ACHN (cell line): ENCODE measurements around the gene PKDCC.
"Not testable (repeated sequence)": the region's sequence is repeated elsewhere in the genome, so short reads cannot be mapped to it uniquely, and the experiment has no call there.

Source experiments
- DNase-seq: peaks from one replicate; pipeline ENCODE4 v3.0.0-alpha.2; 2015
- in situ Hi-C: cut with HindIII; loops from 2 replicates; pipeline ENCODE4 v1.10.0; 2017; ENCODE audit warnings: low sequenced_read_pairs, low pct_ligation_motif_present, low pct_unique_long_range_greater_than_20kb

PKDCC gene

DNA sequence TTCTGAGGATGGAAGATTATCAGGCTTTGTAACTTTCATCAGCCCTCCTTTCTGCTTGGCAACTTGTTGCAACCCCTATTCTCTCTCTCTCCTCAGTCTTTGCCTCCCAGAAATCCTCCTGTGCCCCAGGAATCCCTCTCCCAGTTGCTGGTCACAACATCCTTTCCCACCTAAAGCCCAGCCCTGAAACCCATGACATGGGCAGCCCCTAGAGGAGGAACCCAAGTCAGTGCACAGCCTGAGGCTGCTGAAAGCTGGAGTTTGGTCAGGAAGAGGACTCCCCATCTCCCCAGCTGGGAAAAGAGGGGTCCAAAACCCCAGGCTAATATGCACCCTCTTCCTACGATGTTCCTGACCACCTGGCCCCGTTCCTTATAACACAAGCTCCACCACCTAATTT, 29.5 kb downstream of the PKDCC start:
- DNase-seq = no peak
- in situ Hi-C loops = loop anchor here (25.0 kb wide), 1 partner anchor 215 kb away; no protein-coding TSS in a partner anchor

DNA sequence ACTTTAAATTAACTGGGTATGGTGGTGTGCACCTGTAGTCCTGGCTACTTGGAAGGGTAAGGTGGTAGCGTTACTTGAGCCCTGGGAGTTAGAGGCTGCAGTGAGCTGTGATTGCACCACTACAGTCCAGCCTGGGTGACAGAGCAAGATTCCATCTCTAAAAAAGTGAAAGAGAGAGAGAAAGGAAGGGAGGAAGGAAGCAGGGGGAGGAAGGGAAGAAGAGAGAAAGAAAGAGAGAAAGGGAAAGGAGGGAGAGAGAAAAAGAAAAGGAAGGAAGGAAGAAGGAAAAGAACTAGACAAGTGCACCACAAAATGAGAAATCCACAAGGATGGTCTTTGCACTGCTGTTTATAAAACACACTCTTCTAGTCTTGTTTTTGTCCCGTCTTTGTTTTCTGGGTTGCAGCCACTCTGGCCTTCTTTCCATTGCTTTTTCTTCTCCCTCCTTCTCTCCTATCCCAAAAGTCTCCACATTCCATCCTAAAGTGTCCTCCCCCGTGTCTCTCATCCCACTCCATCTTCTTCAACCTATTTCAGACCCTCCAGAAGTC, 32.0 kb downstream of the PKDCC start:
- in situ Hi-C loops = loop anchor here (25.0 kb wide), 1 partner anchor 218 kb away; no protein-coding TSS in a partner anchor
- DNase-seq = no peak

DNA sequence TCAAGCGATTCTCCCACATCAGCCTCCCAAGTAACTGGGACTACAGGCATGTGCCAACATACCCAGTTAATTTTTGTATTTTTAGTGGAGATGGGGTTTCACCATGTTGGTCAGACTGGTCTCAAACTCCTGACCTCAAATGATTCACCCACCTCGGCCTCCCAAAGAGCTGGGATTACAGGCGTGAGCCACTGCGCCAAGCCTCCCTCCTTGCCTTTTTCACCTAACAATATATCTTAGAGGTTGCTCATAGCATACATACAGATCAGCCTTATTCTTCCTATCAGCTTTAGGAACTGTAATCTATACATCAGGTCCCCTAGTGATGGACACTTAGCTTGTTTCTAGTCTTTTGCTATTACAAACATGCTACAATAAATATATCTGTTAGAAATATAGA, 33.3 kb downstream of the PKDCC start:
- in situ Hi-C loops = loop anchor here (25.0 kb wide), 1 partner anchor 219 kb away; no protein-coding TSS in a partner anchor
- DNase-seq = not testable (repeated sequence)

DNA sequence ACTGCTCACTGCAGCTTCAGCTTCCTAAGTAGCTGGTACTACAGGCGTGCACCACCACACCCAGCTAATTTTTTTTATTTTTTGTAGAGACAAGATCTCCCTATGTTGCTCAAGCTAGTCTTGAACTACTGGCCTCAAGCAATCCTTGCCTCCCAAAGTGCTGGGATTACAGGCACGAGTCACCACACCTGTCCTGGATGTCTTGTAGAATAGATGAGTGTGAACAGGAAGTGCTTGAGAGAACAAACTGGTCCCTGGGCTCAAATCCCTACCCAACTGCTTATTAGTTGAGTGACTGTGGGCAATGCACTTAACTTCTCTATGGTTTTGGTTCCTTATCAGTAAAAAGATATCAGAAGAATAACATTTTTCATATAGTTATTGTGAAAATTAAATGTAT, 34.2 kb downstream of the PKDCC start:
- in situ Hi-C loops = loop anchor here (25.0 kb wide), 1 partner anchor 220 kb away; no protein-coding TSS in a partner anchor
- no peak for DNase-seq

DNA sequence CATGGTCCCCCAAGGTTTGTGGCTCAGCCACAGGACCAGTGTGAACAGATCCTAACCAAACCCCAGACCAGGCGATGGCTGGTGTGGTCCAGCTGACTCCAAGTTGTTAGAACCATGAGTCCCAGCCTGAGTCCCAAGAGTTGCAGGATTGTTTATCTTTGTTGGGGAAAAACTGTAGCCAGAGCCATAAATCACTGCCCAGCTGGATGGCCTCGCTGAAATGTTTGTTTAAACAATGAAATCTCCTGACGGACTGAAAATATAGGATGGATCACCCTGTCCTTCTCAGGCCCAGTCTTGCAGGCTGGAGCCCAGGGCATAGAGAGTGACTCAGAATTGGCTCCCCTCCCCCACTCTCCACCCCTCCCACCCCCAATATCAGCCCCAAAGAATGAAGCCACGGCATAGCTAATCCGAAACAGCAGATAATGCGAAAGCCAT, 36.4 kb downstream of the PKDCC start:
- in situ Hi-C loops = loop anchor here (25.0 kb wide), 1 partner anchor 222 kb away; no protein-coding TSS in a partner anchor
- DNase-seq = no peak

DNA sequence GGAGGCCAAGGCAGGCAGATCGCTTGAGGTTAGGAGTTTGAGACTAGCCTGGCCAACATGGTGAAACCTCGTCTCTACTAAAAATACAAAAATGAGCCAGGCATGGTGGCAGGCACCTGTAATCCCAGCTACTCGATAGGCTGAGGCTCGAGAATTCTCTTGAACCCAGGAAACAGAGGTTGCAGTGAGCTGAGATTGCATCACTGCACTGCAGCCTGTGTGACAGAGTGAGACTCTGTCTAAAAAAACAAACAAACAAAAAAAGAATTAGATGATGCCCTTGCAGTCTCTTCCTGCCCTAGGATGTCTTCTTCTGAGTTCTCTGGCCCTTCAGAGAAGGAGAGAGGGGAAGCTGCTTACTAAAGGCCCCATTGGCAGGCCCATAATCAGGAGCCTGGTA, 37.2 kb downstream of the PKDCC start:
- DNase-seq = not testable (repeated sequence)
- in situ Hi-C loops = loop anchor here (25.0 kb wide), 1 partner anchor 223 kb away; no protein-coding TSS in a partner anchor

DNA sequence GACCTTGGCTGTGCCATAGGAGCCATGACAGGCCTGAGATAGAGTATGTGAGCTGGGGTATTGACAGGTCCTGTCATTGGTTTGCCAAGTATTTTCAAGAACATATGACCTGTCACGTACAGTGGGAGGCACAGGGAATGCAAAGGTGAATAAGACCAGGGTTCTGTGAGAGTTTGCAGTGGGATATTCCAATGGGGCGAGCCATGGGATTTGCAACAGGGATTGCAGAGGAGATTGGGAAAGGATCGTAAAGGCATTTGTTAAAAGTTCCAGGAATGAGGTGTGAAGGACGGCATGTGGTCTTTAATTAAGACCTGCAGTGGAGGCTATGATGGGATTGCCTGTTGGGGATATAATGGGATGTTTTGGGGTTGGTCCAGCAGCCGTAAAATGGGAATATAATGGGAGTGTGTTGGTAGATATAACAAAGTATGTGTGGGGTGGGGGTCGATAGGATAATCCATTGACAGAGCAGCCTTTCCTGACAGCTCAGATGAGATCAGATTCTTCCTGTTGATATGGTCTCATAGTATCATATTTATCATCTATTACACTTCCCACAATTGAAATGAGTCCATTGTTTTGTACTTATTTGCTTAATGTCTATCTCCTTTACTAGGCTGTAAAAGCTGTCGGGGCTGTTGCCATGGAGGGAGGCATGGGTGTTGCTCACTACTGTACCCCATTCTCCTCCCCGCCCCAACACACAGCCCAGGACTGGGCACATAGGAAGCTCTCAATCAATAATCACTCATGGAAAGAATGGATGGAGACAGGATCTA, 38.1 kb downstream of the PKDCC start:
- in situ Hi-C loops = loop anchor here (25.0 kb wide), 1 partner anchor 224 kb away; no protein-coding TSS in a partner anchor
- DNase-seq = no peak

DNA sequence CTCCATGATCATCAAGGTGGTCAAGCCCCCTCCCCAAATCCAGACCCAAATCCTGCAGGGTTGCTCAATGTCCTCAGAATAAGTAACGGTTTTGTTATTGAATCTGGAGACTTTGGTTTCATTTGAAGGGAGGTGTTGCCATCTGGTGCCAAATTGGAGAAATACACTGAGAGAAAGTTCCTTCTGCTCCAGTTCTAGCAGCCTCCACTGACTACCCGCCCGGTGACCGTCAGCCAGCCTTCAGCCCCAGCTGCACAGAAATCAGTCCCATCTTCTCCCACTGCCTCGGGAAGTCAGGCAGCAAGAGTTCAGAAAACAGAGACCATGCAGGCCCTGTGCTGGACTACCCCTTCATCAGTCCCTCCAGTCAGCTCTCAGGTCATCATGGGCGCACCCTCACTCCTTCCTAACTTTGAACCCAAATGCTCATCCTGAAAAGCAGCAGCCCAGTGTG, 38.7 kb downstream of the PKDCC start:
- peak; percentile 76 for DNase-seq
- in situ Hi-C loops = loop anchor here (25.0 kb wide), 1 partner anchor 224 kb away; no protein-coding TSS in a partner anchor

DNA sequence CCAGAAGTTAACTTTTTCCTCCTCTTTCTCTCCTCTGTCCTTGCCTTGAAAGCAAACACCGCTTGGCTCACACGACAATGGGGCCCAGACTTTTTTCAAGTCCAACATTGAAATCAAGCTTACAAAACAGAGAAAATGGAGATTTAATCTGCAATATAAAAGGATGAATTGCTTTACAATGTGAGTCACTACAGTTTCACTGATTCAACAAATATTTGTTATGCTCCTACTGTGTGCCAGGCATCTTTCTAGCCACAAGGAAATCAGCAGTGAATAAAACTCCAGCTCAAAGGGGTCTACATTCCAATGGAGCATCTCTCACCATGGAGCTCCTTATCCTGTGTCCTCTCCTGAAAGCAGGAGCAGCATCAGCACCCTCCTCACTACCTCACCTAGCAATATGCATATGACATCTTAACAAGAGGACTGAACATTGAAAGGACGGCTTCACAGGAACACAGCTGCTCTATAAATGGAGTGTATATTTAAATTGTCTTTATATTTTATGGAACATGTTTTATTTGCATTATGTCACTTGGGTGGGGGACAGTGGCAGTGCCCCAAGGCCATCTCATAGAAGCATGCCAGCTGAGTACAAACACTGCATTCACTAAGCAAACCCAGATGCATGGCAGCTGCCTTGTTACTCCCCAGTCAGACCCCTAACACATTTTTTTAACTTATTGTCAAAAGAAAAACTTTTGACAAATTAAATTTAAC, 39.5 kb downstream of the PKDCC start:
- DNase-seq = no peak
- in situ Hi-C loops = loop anchor here (25.0 kb wide), 1 partner anchor 225 kb away; no protein-coding TSS in a partner anchor

DNA sequence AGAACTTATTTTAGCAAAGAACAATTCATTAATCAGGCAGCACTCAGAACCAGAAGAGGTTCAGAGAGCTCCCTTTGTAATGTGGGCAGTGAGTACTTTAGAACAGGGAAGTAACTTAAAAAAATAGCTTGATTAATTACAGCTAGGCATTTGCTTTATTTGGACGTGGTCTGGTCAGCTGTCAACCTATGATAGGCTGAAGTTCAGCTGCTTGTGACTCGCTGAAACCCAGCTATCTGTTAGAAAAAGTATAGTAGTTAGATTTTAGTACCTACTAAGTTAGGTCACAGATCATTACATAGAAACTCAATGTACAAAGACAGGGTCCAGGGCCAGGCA, 40.0 kb downstream of the PKDCC start:
- no peak for DNase-seq
- in situ Hi-C loops = loop anchor here (25.0 kb wide), 1 partner anchor 226 kb away; no protein-coding TSS in a partner anchor

DNA sequence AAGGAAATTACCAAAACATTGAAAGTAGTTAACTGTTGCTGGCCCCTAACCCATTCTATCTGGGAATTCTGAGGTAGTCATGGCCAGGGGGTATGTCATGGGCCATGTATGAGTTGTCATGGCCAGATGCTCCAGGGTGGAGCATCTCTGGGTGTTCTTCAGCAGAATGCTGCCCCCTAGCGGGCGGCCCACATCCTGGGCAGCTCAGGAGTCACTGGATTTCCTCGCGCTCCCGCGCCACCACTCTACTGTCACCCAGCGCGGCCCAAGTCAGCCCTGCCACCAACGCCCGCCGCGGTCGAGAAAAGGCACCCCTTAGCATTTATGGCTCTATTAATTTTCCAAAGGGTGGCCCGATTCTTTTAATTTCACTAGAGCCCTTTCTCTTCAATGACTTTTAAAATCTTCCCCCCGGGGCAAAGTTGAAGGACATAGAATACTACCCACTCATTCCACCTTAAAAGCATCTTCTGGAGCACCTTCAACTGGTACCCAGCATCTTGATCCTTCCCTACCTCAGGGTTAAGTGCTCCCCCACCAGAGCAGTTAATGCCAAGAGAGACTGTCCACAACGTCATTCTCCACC, 41.6 kb downstream of the PKDCC start:
- peak; percentile 57 for DNase-seq

DNA sequence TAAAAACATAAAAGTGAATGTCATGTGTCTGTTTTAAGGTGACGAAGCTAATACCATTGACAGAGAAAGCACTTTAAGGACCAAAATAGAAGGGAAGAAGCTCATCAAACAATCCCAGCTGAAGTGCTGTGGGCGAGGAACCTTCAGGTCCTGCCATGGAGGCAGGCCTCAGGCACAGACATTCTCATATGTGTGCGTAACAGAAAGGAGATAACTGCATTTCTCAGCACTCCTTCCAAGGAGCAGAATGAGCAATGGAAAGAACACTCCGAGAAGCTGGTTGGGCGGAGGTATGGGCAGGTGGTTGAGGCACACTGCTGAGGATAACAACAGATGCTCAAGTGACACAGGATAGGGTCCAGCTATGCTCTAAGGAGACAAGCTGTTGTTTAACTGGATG, 42.4 kb downstream of the PKDCC start:
- no peak for DNase-seq
- in situ Hi-C loops = loop anchor here (25.0 kb wide), 1 partner anchor 228 kb away; no protein-coding TSS in a partner anchor

More for the DNA sequence above, 41.6 kb downstream of the PKDCC start:
- in situ Hi-C loops = loop anchor here (25.0 kb wide), 1 partner anchor 227 kb away; no protein-coding TSS in a partner anchor

DNA sequence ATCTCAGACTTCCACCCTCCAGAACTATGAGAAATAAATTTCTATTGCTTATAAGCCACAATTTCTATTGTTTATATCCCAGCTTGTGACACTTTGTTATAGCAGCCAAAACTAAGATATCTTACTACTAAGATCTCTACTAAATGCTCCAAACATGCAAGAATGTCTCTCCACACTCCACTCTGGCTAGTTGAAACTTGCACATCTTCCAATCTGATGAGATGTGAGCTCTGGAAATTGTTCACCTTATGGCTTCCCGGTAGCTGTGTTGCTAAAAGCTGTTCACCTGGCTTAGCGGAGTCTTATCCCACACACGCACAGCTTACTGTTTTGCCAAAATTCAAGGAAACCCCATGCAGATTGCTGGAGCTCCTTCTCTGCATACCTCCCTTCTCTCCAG, 43.9 kb downstream of the PKDCC start:
- in situ Hi-C loops = loop anchor here (25.0 kb wide), 1 partner anchor 229 kb away; no protein-coding TSS in a partner anchor
- DNase-seq = no peak

DNA sequence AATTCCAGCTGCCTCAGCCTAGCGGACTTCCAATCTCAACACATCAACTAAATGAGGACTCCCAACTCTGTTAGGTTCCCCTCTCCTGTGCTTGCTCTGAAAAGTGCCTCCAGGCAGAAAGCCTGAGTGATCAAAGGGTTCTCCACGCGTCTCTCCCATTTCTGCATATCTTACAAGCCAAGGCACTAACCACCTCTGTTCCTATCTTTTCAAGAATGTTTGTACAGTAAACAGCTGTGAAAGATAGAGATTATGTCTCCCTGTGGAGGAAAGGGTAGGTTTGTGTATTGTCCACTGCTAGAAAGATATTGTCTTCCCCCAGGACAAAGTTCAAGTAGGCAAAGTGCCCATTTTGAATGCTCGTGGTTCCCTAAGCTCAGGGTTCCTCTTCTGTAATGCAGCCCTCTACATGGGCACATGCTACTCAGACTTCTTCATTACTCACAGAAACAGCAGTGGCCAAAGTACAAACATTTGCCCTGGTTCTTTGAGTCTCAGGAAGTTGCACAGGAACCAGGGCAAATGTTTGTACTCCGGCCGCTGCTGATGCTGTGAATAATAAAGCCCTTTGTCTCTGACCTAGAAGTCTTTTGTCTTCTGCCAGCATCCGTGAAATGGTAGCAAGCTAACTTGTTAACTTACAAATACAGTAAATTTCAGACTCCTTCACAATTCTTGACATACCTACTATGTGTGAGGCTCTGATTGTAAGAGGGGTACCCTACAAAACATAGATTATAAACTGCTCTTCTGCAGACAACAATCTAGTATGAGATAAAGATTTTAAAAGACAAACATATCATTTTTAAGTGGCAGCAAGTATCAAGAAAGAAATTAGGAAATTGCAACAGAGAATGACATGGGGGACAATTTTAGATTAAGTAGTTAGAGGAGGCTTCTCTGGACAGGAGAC, 44.5 kb downstream of the PKDCC start:
- in situ Hi-C loops = loop anchor here (25.0 kb wide), 1 partner anchor 230 kb away; no protein-coding TSS in a partner anchor
- DNase-seq = no peak

DNA sequence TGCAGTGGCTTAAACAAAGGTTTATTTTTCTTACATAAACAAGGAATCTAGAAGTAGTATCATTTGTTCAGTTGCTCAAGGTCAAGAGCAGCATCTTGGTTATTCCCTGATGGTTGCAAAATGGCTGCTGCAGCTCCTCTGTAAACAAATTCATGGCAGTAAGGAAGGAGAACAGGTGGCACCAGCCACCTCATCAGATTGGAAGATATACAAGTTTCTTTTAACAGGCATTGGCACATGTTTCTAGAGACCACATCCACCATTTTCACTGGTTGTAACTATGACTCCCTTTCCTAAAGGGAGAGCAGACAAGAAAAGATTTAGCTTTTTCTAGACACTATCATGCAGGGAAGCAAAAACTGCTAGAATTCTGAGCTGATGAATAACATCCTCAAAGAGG, 46.3 kb downstream of the PKDCC start:
- DNase-seq = no peak
- in situ Hi-C loops = loop anchor here (25.0 kb wide), 1 partner anchor 232 kb away; no protein-coding TSS in a partner anchor

DNA sequence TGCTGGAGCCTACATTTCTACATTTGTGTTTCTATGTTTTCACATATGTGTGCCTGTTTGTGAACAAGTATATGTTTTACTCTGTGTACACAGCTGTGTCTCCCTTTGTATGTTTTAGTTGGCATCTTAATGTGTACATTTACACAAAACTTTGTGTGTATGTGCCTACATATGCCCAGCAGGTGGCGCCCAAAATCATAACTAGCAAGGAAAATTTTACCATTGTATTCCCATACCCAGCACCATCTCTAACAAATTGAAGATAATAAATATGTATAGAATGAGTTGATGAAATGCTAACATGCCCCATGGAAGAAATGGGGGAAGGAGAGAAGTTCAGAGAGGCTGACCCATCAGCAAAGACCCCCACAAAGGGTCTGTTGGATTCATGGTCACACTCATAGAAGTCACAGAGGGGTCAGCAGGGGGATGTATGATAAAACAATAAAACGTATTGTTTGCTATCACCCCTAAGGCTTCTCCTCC, 48.1 kb downstream of the PKDCC start:
- peak; percentile 79 for DNase-seq
- in situ Hi-C loops = loop anchor here (25.0 kb wide), 1 partner anchor 234 kb away; no protein-coding TSS in a partner anchor
